ENCODE data around the gene TARS3.
"Not testable (repeated sequence)": the region's sequence is repeated elsewhere in the genome, so short reads cannot be mapped to it uniquely, and the experiment has no call there.

TARS3 gene

GRCh38 chr15:101633356-101633755 is 90.9 kb downstream of the TARS3 start:
- Histone ChIP-seq H3K9me3 (replicated peaks in 1 of 2; ENCODE audit: control insufficient read depth in 2 of 2, insufficient read depth in 1 of 2, low read depth in 1 of 2, low read length in 2 of 2) (no peaks in the 10 kb centered on the region), H2BK5ac (ENCODE audit: low read length) (no peak overlapping the region), H3K14ac (ENCODE audit: low read length) (no peak overlapping the region), H2AK5ac (ENCODE audit: low read depth, low read length) (no peak overlapping the region), H3K4me2 (ENCODE audit: insufficient read depth, low read length, poor library complexity, severe bottlenecking) (no peak overlapping the region), H2BK12ac (ENCODE audit: low read length) (no peak overlapping the region), H2BK15ac (ENCODE audit: low read length) (no peak overlapping the region), H3K4me1 (ENCODE audit: control insufficient read depth in 2 of 2, insufficient read depth in 1 of 2, low read depth in 1 of 2, low read length in 2 of 2) (peaks cover 0 to 3% of the 10 kb centered on the region in 2 donors), H3K23ac (ENCODE audit: low read depth, low read length, poor library complexity) (no peak overlapping the region), H3K4ac (ENCODE audit: low read length) (no peak overlapping the region), H3K18ac (ENCODE audit: low read length) (no peak overlapping the region), H2AFZ (ENCODE audit: low read length) (no peak overlapping the region), H3K9ac (ENCODE audit: low read depth, low read length, poor library complexity) (no peak overlapping the region), H2BK120ac (ENCODE audit: low read depth, low read length) (no peak overlapping the region), H4K91ac (ENCODE audit: low read depth, low read length, poor library complexity) (no peak overlapping the region), H3K36me3 (replicated peaks in 1 of 2; ENCODE audit: control insufficient read depth in 2 of 2, insufficient read depth in 2 of 2, low read length in 2 of 2) (peaks cover 0 to 3% of the 10 kb centered on the region in 2 donors), H3K27me3 (ENCODE audit: control insufficient read depth in 3 of 3, insufficient read depth in 3 of 3, low read depth in 1 of 3, low read length in 3 of 3) (no peaks in the 10 kb centered on the region), H4K8ac (ENCODE audit: low read depth, low read length) (no peak overlapping the region), H3K27ac (replicated peaks; ENCODE audit: low read length) (no peak overlapping the region), H3K4me3 (ENCODE audit: low read length in 2 of 2) (no peak overlapping the region), H3K79me1 (ENCODE audit: low read depth, low read length) (no peaks in the 10 kb centered on the region)
- no peak for DNase-seq (ENCODE audit: low spot score)
- no CpG with 5 or more reads among the region's 3 CpGs for WGBS, 2 donors (ENCODE audit: extremely low coverage in 2 of 2, insufficient read length in 2 of 2, insufficient replicate concordance in 1 of 2)

GRCh38 chr15:101626729-101627128 is 97.5 kb downstream of the TARS3 start:
- H4K91ac ChIP-seq (ENCODE audit: low read depth, low read length, poor library complexity); H2BK5ac ChIP-seq (ENCODE audit: low read length): not testable (repeated sequence)
- WGBS, 2 donors (ENCODE audit: extremely low coverage in 2 of 2, insufficient read length in 2 of 2, insufficient replicate concordance in 1 of 2), result no CpG with 5 or more reads among the region's 15 CpGs

GRCh38 chr15:101625980-101626379 is 98.3 kb downstream of the TARS3 start:
- H3K9me3 ChIP-seq (replicated peaks in 1 of 2; ENCODE audit: control insufficient read depth in 2 of 2, insufficient read depth in 1 of 2, low read depth in 1 of 2, low read length in 2 of 2), result peaks cover 5 to 20% of the 10 kb centered on the region in 2 donors
- H2BK5ac ChIP-seq (ENCODE audit: low read length), result no peak overlapping the region
- H4K91ac ChIP-seq (ENCODE audit: low read depth, low read length, poor library complexity), result no peak overlapping the region
- DNase-seq (ENCODE audit: low spot score), result no peak
- H3K4ac ChIP-seq (ENCODE audit: low read length), result no peak overlapping the region
- H2BK120ac ChIP-seq (ENCODE audit: low read depth, low read length), result no peak overlapping the region
- no peaks in the 10 kb centered on the region for H3K79me1 ChIP-seq (ENCODE audit: low read depth, low read length)
- H2BK12ac ChIP-seq (ENCODE audit: low read length), result no peak overlapping the region
- no peak overlapping the region for H3K4me2 ChIP-seq (ENCODE audit: insufficient read depth, low read length, poor library complexity, severe bottlenecking)
- no peak overlapping the region for H3K27ac ChIP-seq (replicated peaks; ENCODE audit: low read length)
- H3K36me3 ChIP-seq (replicated peaks in 1 of 2; ENCODE audit: control insufficient read depth in 2 of 2, insufficient read depth in 2 of 2, low read length in 2 of 2), result peaks cover 0 to 2% of the 10 kb centered on the region in 2 donors
- no peak overlapping the region for H3K4me3 ChIP-seq (ENCODE audit: low read length in 2 of 2)
- no peak overlapping the region for H2AFZ ChIP-seq (ENCODE audit: low read length)
- WGBS, 2 donors (ENCODE audit: extremely low coverage in 2 of 2, insufficient read length in 2 of 2, insufficient replicate concordance in 1 of 2), result no CpG with 5 or more reads among the region's 1 CpG
- H2BK15ac ChIP-seq (ENCODE audit: low read length), result no peak overlapping the region
- H3K27me3 ChIP-seq (ENCODE audit: control insufficient read depth in 3 of 3, insufficient read depth in 3 of 3, low read depth in 1 of 3, low read length in 3 of 3), result no peaks in the 10 kb centered on the region
- no peak overlapping the region for H3K14ac ChIP-seq (ENCODE audit: low read length)
- H4K8ac ChIP-seq (ENCODE audit: low read depth, low read length), result no peak overlapping the region
- H2AK5ac ChIP-seq (ENCODE audit: low read depth, low read length), result no peak overlapping the region
- no peak overlapping the region for H3K23ac ChIP-seq (ENCODE audit: low read depth, low read length, poor library complexity)
- H3K18ac ChIP-seq (ENCODE audit: low read length), result no peak overlapping the region
- H3K9ac ChIP-seq (ENCODE audit: low read depth, low read length, poor library complexity), result no peak overlapping the region
- no peaks in the 10 kb centered on the region for H3K4me1 ChIP-seq (ENCODE audit: control insufficient read depth in 2 of 2, insufficient read depth in 1 of 2, low read depth in 1 of 2, low read length in 2 of 2)

More at GRCh38 chr15:101626729-101627128, 97.5 kb downstream of the TARS3 start:
- H3K23ac ChIP-seq (ENCODE audit: low read depth, low read length, poor library complexity); H2BK120ac ChIP-seq (ENCODE audit: low read depth, low read length); H2AK5ac ChIP-seq (ENCODE audit: low read depth, low read length); H2AFZ ChIP-seq (ENCODE audit: low read length); H3K4me1 ChIP-seq (ENCODE audit: control insufficient read depth in 2 of 2, insufficient read depth in 1 of 2, low read depth in 1 of 2, low read length in 2 of 2); H3K36me3 ChIP-seq (replicated peaks in 1 of 2; ENCODE audit: control insufficient read depth in 2 of 2, insufficient read depth in 2 of 2, low read length in 2 of 2); H3K4me2 ChIP-seq (ENCODE audit: insufficient read depth, low read length, poor library complexity, severe bottlenecking); H3K27me3 ChIP-seq (ENCODE audit: control insufficient read depth in 3 of 3, insufficient read depth in 3 of 3, low read depth in 1 of 3, low read length in 3 of 3); DNase-seq (ENCODE audit: low spot score); H2BK15ac ChIP-seq (ENCODE audit: low read length); H2BK12ac ChIP-seq (ENCODE audit: low read length); H3K79me1 ChIP-seq (ENCODE audit: low read depth, low read length); H3K4ac ChIP-seq (ENCODE audit: low read length); H3K9ac ChIP-seq (ENCODE audit: low read depth, low read length, poor library complexity); H4K8ac ChIP-seq (ENCODE audit: low read depth, low read length); H3K14ac ChIP-seq (ENCODE audit: low read length); H3K4me3 ChIP-seq (ENCODE audit: low read length in 2 of 2); H3K27ac ChIP-seq (replicated peaks; ENCODE audit: low read length); H3K18ac ChIP-seq (ENCODE audit: low read length): not testable (repeated sequence)
- H3K9me3 ChIP-seq (replicated peaks in 1 of 2; ENCODE audit: control insufficient read depth in 2 of 2, insufficient read depth in 1 of 2, low read depth in 1 of 2, low read length in 2 of 2), result peaks cover 5 to 20% of the 10 kb centered on the region in 2 donors

GRCh38 chr15:101625184-101625583 is 99.1 kb downstream of the TARS3 start:
- H4K91ac ChIP-seq (ENCODE audit: low read depth, low read length, poor library complexity), result no peak overlapping the region
- H3K79me1 ChIP-seq (ENCODE audit: low read depth, low read length), result no peaks in the 10 kb centered on the region
- H3K4me3 ChIP-seq (ENCODE audit: low read length in 2 of 2), result no peak overlapping the region
- H2BK12ac ChIP-seq (ENCODE audit: low read length), result no peak overlapping the region
- no peak overlapping the region for H4K8ac ChIP-seq (ENCODE audit: low read depth, low read length)
- no peak for DNase-seq (ENCODE audit: low spot score)
- H3K4ac ChIP-seq (ENCODE audit: low read length), result no peak overlapping the region
- no peak overlapping the region for H2AK5ac ChIP-seq (ENCODE audit: low read depth, low read length)
- H3K9me3 ChIP-seq (replicated peaks in 1 of 2; ENCODE audit: control insufficient read depth in 2 of 2, insufficient read depth in 1 of 2, low read depth in 1 of 2, low read length in 2 of 2), result peaks cover 5 to 20% of the 10 kb centered on the region in 2 donors
- no peak overlapping the region for H3K14ac ChIP-seq (ENCODE audit: low read length)
- no peak overlapping the region for H2AFZ ChIP-seq (ENCODE audit: low read length)
- H3K4me1 ChIP-seq (ENCODE audit: control insufficient read depth in 2 of 2, insufficient read depth in 1 of 2, low read depth in 1 of 2, low read length in 2 of 2), result no peaks in the 10 kb centered on the region
- H2BK15ac ChIP-seq (ENCODE audit: low read length), result no peak overlapping the region
- H3K27me3 ChIP-seq (ENCODE audit: control insufficient read depth in 3 of 3, insufficient read depth in 3 of 3, low read depth in 1 of 3, low read length in 3 of 3), result no peaks in the 10 kb centered on the region
- no peak overlapping the region for H3K27ac ChIP-seq (replicated peaks; ENCODE audit: low read length)
- H3K36me3 ChIP-seq (replicated peaks in 1 of 2; ENCODE audit: control insufficient read depth in 2 of 2, insufficient read depth in 2 of 2, low read length in 2 of 2), result peaks cover 0 to 2% of the 10 kb centered on the region in 2 donors
- no peak overlapping the region for H2BK5ac ChIP-seq (ENCODE audit: low read length)
- WGBS, 2 donors (ENCODE audit: extremely low coverage in 2 of 2, insufficient read length in 2 of 2, insufficient replicate concordance in 1 of 2), result no CpG with 5 or more reads among the region's 1 CpG
- no peak overlapping the region for H3K18ac ChIP-seq (ENCODE audit: low read length)
- H3K4me2 ChIP-seq (ENCODE audit: insufficient read depth, low read length, poor library complexity, severe bottlenecking), result no peak overlapping the region
- H3K9ac ChIP-seq (ENCODE audit: low read depth, low read length, poor library complexity), result no peak overlapping the region
- no peak overlapping the region for H2BK120ac ChIP-seq (ENCODE audit: low read depth, low read length)
- H3K23ac ChIP-seq (ENCODE audit: low read depth, low read length, poor library complexity), result no peak overlapping the region
